Psoas muscle (tissue), 8 donors: Measurements from ENCODE around the gene DIP2B. TPM values are rescaled to one million over a fixed set of nuclear protein-coding genes. Genes with fewer than 3 reads are reported as not detected.

Experiments
- ATAC-seq, 4 donors: fragments of 200-7000 bp; cut with Tn5 transposase; one replicate each; pipeline ENCODE4 v1.9.1; 2020; ENCODE audit warnings: moderate library complexity in 3 of 4, mild to moderate bottlenecking in 2 of 4
- DNase-seq, 2 donors: peaks; one replicate each; pipeline ENCODE4 v3.0.0-alpha.2; 2020
- H3K27ac ChIP-seq: fragments of 200-600 bp; one replicate; pipeline ENCODE4 v1.8.0; 2022
- H3K27me3 ChIP-seq, 3 donors: fragments of 200-600 bp in 1 of 3; one replicate each; pipeline versions ENCODE4 v1.6.1 to v1.8.0; 2013 to 2022; ENCODE audit warnings: low read length in 2 of 3, mild to moderate bottlenecking in 2 of 3, moderate library complexity in 1 of 3; ENCODE audit not compliant: insufficient read depth in 3 of 3
- H3K36me3 ChIP-seq, 2 donors: fragments of 200-600 bp in 1 of 2; one replicate each; pipeline versions ENCODE4 v1.6.1 to v1.8.0; 2013 to 2022; ENCODE audit warnings: low read depth in 1 of 2, mild to moderate bottlenecking in 1 of 2, moderate library complexity in 1 of 2; ENCODE audit not compliant: insufficient read depth in 1 of 2
- H3K4me1 ChIP-seq: fragments of 200-600 bp; one replicate; pipeline ENCODE4 v1.8.0; 2022
- H3K4me3 ChIP-seq: fragments of 200-600 bp; one replicate; pipeline ENCODE4 v1.8.0; 2022; ENCODE audit warnings: mild to moderate bottlenecking
- H3K9me3 ChIP-seq: fragments of 200-600 bp; one replicate; pipeline ENCODE4 v1.8.0; 2022
- CTCF ChIP-seq: fragments of 200-600 bp; IDR thresholded peaks from one replicate; pipeline ENCODE4 v1.8.0; 2022; ENCODE audit warnings: antibody characterized with exemption
- WGBS, 3 donors: extraction: QIAGEN DNeasy Blood & Tissue Kit; methylation state at CpG; one replicate each; pipeline versions ENCODE4 v1.1.6 to v1.1.7; 2013; 5-methylcytosine and 5-hydroxymethylcytosine counted together
- intact Hi-C, 2 donors: fragments of 100-400 bp; cut with DNase I; formaldehyde crosslinking; loops; one replicate each; pipeline versions ENCODE4 v1.11.0 to v1.14.2; 2022
- polyA plus RNA-seq, 3 donors: library from polyadenylated mRNA; stranded (reverse); fragments of 200-250 nt; gene quantifications; one replicate each; pipeline ENCODE4 v1.2.3, GENCODE V29; 2013
- total RNA-seq, 4 donors: library from RNA; stranded (reverse); fragmentation: NEBNext Ultra II Directional in 2 of 4; extraction: Animal tissue kit (Norgen Biotek cat#: 25700) in 2 of 4; gene quantifications; one replicate each; pipeline versions ENCODE4 v1.2.1 to v1.2.4, GENCODE V29; 2021 to 2023
- donor health status: healthy with polysubstance abuse.
- donor health status: DM: no; HTN: no; CAD: no; lungs with moderate emphysema.
- donor health status: Bipolar disorder and iron deficiency.
- donor health status: healthy.
- donor health status: DM: yes; HTN: yes; CAD: no.
- donor health status: DM: no; HTN: no; CAD: no.
- donor health status: DM: no; HTN: no; CAD: no.
- donor health status: DM: yes; HTN: yes; CAD: no.

Gene DIP2B
- total and polyA plus RNA-seq, 7 donors, result 2.2 to 10.7 (median 8.6) TPM

DNA sequence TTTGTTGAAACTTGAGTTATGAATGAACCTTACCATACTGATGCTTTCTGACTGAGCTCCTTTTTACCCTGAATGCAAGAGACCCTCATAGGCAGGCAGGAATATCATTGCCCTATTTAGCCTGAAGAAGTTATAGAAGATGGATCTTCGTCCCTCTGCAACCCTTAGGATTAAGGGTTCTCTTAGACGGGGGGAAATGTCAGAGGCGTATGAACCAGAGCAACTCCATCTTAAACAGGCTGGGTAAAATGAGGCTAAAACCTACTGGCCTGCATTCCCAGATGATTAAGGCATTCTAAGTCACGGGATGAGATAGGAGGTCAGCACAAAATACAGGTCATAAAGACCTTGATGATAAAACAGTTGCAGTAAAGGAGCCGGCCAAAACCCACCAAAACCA, 266.6 kb downstream of the DIP2B start:
- no peak for DNase-seq
- Histone ChIP-seq H3K27me3 (no peaks in the 10 kb centered on the region), H3K4me3 (no peak overlapping the region), H3K4me1 (peaks cover 33% of the 10 kb centered on the region), H3K36me3 (peaks cover 0 to 7% of the 10 kb centered on the region in 2 donors), H3K9me3 (no peaks in the 10 kb centered on the region), H3K27ac (no peak overlapping the region)
- no peak for ATAC-seq
- 88 to 95% (median 93%) methylated on average over 5 of the region's 5 CpGs for WGBS, 3 donors
- intact Hi-C loops, result loop anchor here in 1 of 2 donors (5.0 kb wide), 1 partner anchor 36 kb away; no protein-coding TSS in a partner anchor
- TF ChIP-seq CTCF, result no peak

DNA sequence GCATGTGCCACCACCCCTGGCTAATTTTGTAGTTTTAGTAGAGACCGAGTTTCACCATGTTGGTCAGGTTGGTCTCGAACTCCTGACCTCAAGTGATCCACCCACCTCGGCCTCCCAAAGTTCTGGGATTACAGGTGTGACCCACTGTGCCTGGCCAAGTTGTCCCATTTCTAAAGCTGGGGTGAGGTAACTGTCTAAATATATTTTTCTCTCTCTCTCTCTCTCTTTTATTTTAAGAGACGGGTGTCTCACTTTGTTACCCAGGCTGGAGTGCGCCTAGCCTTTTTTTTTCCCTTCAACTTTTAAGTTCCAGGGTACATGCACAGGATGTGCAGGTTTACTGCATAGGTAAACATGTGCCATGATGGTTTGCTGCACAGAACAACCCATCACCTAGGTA, 267.7 kb downstream of the DIP2B start:
- H3K27me3 ChIP-seq, result no peaks in the 10 kb centered on the region
- intact Hi-C loops, result loop anchor here in 1 of 2 donors (5.0 kb wide), 1 partner anchor 35 kb away; no protein-coding TSS in a partner anchor
- DNase-seq (no peak), ATAC-seq (peak in 3 of 4 donors; percentile 15 to 66 (median 40))
- H3K9me3 ChIP-seq, result no peaks in the 10 kb centered on the region
- no peak overlapping the region for H3K27ac ChIP-seq
- H3K4me1 ChIP-seq, result peaks cover 24% of the 10 kb centered on the region
- TF ChIP-seq CTCF, result no peak
- no peak overlapping the region for H3K4me3 ChIP-seq
- peaks cover 0 to 7% of the 10 kb centered on the region in 2 donors for H3K36me3 ChIP-seq
- WGBS, 3 donors, result 48 to 80% (median 55%) methylated on average over 5 of the region's 5 CpGs

- intact Hi-C loops, result loop anchor here in 1 of 2 donors (5.0 kb wide), 1 partner anchor 34 kb away; no protein-coding TSS in a partner anchor
- H3K4me1 ChIP-seq, result peaks cover 20% of the 10 kb centered on the region
- no peak for DNase-seq
- H3K27ac ChIP-seq, result peak overlapping the region; percentile 66
- no peak overlapping the region for H3K4me3 ChIP-seq
- no peaks in the 10 kb centered on the region for H3K27me3 ChIP-seq
- H3K36me3 ChIP-seq, result peaks cover 0 to 7% of the 10 kb centered on the region in 2 donors
- ATAC-seq, result peak in 2 of 4 donors; percentile 4 to 11
- WGBS, 3 donors, result 98 to 100% (median 100%) methylated on average over 2 of the region's 2 CpGs
- H3K9me3 ChIP-seq, result no peaks in the 10 kb centered on the region
- no peak for TF ChIP-seq CTCF
These were observed 268.1 kb downstream of the DIP2B start for GRCh38 chr12:50772877-50773276.

- WGBS, 3 donors, result 91 to 98% (median 93%) methylated on average over 2 of the region's 2 CpGs
- Histone ChIP-seq H3K9me3 (no peaks in the 10 kb centered on the region), H3K27ac (no peak overlapping the region), H3K4me3 (no peak overlapping the region), H3K36me3 (peaks cover 0 to 10% of the 10 kb centered on the region in 2 donors), H3K27me3 (no peaks in the 10 kb centered on the region), H3K4me1 (peaks cover 12% of the 10 kb centered on the region)
- ATAC-seq (no peak), DNase-seq (no peak)
- no peak for TF ChIP-seq CTCF
- intact Hi-C loops, result no loop called here
These were observed 270.5 kb downstream of the DIP2B start for GRCh38 chr12:50775251-50775650.
